ENCODE results near the gene STOML1.

The STOML1 gene

GRCh38 chr15:73991726-73992593 is at the start of gene STOML1:
Gene STOML1 (minus strand): TSS chr15:73992295. CDS start chr15:73992223, 72 bp downstream.
- no peaks in the 10 kb centered on the region for H3K36me3 ChIP-seq (replicated peaks)
- in situ Hi-C loops (cut with HindIII; ENCODE audit: low pct_ligation_motif_present, low sequenced_read_pairs) = no loop called here
- no peaks in the 10 kb centered on the region for H3K27me3 ChIP-seq (replicated peaks)
- DNase-seq = peak; percentile 82
- peak within 1 kb of the TSS; percentile 70 for H3K4me3 ChIP-seq (ENCODE audit: low read depth, low read length)
- peak within 1 kb of the TSS; percentile 22 for H3K27ac ChIP-seq
- peak; percentile 74 for TF ChIP-seq CTCF (IDR thresholded peaks at IDR 0.05; ENCODE audit: low read depth, low read length, missing control alignments)

GRCh38 chr15:74041311-74041756 is 49.2 kb upstream of the STOML1 start:
- Histone ChIP-seq H3K27ac (peak overlapping the region; percentile 73), H3K4me3 (ENCODE audit: low read depth, low read length) (no peak overlapping the region), H3K27me3 (replicated peaks) (no peaks in the 10 kb centered on the region), H3K36me3 (replicated peaks) (peaks cover 5% of the 10 kb centered on the region)
- no peak for DNase-seq
- TF ChIP-seq CTCF (IDR thresholded peaks at IDR 0.05; ENCODE audit: low read depth, low read length, missing control alignments) = no peak
- in situ Hi-C loops (cut with HindIII; ENCODE audit: low pct_ligation_motif_present, low sequenced_read_pairs) = no loop called here

GRCh38 chr15:74040109-74040850 is 48.2 kb upstream of the STOML1 start:
- in situ Hi-C loops (cut with HindIII; ENCODE audit: low pct_ligation_motif_present, low sequenced_read_pairs) = no loop called here
- Histone ChIP-seq H3K36me3 (replicated peaks) (peaks cover 16% of the 10 kb centered on the region), H3K27ac (peak overlapping the region; percentile 73), H3K27me3 (replicated peaks) (no peaks in the 10 kb centered on the region), H3K4me3 (ENCODE audit: low read depth, low read length) (no peak overlapping the region)
- peak; percentile 97 for DNase-seq
- TF ChIP-seq CTCF (IDR thresholded peaks at IDR 0.05; ENCODE audit: low read depth, low read length, missing control alignments) = no peak

GRCh38 chr15:74039656-74040010 is 47.5 kb upstream of the STOML1 start:
- no peak for DNase-seq
- in situ Hi-C loops (cut with HindIII; ENCODE audit: low pct_ligation_motif_present, low sequenced_read_pairs) = no loop called here
- H3K27me3 ChIP-seq (replicated peaks) = no peaks in the 10 kb centered on the region
- no peak for TF ChIP-seq CTCF (IDR thresholded peaks at IDR 0.05; ENCODE audit: low read depth, low read length, missing control alignments)
- no peak overlapping the region for H3K4me3 ChIP-seq (ENCODE audit: low read depth, low read length)
- peaks cover 22% of the 10 kb centered on the region for H3K36me3 ChIP-seq (replicated peaks)
- H3K27ac ChIP-seq = peak overlapping the region; percentile 73

- Histone ChIP-seq H3K27me3 (replicated peaks) (no peaks in the 10 kb centered on the region), H3K36me3 (replicated peaks) (peaks cover 28% of the 10 kb centered on the region), H3K4me3 (ENCODE audit: low read depth, low read length) (no peak overlapping the region), H3K27ac (peak overlapping the region; percentile 73)
- DNase-seq = peak; percentile 60
- no peak for TF ChIP-seq CTCF (IDR thresholded peaks at IDR 0.05; ENCODE audit: low read depth, low read length, missing control alignments)
- in situ Hi-C loops (cut with HindIII; ENCODE audit: low pct_ligation_motif_present, low sequenced_read_pairs) = no loop called here
Observed at GRCh38 chr15:74038707-74039655, 46.9 kb upstream of the STOML1 start.

Data from brain microvascular endothelial cell (primary cell).